HuH-7 (cell line): ENCODE results near the gene SYT3.

Experiments used
- DNase-seq: peaks from one replicate; pipeline ENCODE4 v3.0.0; 2011; ENCODE audit warnings: low spot score

The SYT3 gene

DNA sequence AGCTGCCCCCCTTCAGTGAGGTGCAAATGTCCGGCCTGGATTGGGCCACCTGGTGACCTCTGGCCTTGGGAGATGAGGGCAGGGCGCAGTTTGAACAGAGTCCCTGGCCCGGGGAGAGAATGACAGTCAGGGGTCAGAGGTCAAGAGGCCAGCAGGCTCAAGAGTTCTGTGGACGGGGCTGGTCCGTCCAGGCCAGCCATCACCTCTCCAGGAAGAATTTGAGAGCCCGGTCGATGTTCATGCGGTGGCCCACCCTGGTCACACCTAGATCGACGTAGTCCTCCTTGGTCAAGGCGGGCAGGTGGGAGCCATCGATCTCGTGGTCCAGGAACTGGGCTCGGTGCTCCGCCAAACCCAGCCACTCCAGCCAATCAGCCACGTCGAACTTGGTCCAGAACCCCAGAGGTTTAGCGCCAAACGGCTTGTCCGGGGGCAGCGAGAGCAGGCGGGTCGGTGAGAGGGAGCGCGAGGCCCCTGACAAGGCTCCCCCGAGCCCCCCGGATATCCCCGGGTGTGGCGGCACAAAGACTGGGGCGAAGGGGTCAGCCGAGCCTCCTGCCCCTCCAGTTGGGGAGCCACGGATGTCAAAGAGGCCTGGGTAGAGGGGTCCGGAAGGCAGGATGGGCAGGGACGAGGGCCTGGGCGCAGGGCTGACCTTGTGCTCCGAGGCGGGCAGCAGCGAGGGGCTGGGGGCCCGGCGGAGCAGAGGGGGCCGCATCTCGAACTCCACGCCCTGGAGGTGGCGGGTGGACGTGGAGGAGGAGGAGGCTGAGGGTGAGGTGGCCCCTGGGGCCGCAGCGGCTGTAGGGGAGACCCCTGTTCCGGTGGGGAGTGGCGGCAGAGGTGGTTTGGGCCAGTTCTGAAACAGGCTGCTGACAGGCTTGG, 22.3 kb upstream of the SYT3 start:
- no peak for DNase-seq

DNA sequence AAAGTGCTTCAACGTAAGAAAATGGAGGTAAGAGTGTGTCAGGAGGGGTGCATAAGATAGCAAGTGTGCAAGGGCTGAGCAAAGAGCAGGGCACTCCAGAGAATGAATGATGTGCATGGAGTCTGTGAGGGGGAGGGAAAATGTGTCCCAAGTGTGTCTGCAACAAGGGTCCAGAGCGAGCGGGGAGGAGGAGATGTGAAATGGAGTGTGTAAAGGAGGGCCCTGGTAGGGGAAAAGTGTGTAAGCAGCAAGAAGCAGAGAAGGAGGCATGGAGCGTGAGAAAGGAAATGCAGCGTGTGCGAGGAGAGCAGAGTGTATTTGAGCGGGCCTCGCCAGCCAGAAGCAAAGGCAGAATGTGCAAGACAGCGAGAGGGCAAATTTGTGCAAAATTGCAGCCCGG, 21.3 kb upstream of the SYT3 start:
- DNase-seq = no peak

DNA sequence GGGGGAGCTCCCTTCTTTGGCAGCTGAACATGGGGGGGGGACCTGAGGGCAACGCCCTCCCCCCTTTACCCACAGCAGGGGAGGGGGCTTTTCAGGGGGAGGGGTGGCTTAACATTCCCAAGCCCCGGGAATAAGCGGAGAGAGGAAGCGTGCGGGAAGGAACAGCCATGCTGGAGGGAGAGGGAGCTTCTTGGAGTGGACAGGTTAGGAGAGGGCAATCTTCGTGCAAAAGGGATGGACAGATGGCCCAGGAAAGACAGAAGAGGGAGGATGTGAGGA, 20.3 kb upstream of the SYT3 start:
- no peak for DNase-seq

DNA sequence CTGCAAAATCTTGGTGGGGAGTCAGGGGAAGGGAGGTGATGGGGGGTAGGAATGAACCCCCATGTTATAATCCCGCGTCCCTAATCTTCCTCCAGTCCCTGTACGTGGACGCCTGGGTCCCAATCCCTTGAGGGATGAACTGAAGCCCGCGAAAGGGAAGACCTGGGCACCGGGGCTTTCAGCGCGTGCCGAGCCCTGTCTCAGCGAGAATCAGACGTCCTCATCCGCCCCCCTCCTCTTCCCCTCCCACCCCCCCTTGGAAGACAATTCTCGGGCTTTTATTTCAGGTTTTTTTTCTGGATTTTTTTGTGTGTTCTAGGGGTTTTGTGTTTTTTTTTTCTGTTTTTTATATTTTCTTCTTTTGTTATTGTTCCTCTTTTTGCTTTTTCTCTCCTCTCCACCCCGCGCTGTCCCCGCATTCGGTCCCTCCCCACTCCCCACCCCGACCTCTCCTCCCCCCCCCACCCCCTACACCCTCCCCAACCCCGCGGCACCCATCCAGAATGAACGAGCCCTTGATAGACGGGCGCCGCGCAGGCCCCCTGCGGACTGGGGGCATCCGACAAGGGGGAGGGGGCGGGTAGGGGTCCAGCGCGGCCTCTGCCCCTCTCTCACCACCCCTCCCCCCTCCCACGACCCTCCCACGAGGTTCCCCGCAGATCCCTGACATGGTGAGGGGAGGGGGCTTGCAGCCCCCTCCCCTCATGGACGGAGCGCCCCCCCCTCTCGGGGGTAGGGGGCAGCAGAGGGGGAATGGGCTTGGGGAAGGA, 19.8 kb upstream of the SYT3 start:
- no peak for DNase-seq

DNA sequence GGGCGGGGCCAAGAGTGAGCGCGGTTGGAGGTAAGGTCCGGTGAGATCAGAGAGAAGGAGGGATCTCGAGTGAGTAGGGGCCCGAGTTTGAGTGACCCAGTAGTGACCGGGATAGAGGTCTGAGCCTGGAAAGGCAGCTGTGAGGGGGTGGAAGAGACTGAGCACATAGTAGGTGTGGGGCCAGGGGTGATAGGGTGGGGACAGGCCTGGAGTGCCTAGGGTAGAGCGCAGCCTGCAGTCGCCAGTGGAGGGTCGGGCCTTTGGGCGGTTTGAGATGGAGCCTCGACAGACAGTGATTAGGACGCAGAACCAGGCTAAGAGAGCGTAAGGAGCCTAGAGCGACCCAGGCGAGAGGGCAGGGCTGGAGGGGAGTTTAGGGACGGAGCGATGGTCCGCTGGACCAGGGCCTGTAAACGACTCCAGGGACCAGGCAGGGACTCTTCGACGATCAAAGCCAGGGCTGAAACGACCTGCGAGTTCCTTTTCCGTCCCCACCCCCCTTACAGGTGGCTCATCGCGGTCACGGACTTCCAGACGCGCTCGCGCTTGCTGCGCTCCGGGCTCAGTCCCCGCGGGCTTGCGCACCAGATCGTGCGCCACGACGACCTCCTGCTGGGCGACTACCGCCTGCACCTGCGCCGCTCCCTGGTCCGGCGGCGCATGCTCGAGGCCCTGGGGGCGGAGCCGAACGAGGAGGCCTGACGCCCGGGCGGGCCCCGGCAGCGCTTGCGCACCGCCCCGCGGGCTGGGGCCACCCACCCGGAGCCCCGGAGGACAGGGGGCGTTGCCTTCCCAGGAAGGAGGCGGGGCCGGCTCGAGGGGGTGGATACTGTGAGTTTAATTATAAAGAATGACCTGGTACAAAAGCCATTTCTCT, 19.0 kb upstream of the SYT3 start:
- no peak for DNase-seq

DNA sequence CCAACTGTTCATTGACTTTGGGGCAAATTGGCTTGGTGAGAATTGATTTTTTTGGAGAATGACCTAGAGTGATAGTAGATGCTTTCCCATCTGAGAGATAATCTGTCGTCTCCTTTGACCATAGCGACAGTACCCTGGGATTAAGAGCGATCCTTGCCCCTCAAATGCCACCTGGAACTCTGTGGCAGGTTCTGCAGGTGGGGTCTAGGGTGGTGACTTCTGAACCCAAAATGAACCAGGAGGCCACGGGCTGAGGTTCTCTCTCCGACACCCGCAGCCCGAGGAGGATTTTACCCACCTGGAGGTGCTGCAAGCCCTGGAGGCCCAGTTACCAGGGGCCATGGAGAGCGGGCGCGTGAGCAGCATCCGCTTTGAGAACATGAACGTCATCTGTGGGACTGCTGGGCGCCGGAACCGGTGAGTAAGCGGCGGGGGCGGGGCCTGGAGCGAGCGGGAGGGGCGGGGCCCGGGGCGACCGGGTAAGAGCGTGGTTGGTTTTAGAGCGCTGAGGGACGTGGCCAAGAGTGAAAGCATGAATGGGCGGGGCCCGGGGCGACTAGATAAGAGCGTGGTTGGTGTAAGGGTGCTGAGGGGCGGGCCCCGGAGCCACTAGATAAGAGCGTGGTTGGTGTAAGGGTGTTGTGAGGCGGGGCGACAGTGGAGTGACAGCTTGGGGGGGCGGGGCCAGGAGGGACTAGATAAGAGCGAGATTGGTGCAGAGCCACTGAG, 18.2 kb upstream of the SYT3 start:
- DNase-seq = no peak

DNA sequence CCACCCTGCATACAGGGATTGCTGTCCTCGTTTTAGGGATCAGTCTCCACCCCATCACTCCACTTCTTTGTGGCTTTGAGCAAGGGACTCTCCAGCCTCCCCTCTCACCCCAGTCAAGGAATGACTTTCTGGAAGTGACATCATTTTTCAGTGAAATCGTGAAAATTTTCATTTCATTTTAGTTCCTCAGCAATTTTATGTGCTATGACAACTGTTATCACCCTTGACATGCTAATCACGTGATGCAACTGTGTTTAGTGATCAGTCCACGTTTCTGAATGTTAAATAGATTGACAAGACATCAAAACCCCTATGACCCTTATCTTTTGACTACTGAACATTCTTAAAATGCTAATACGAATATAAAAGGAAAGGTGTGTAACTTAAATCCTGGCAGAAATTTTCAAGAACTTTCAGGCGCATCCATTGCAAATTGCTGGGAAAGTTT, 17.6 kb upstream of the SYT3 start:
- DNase-seq = no peak

DNA sequence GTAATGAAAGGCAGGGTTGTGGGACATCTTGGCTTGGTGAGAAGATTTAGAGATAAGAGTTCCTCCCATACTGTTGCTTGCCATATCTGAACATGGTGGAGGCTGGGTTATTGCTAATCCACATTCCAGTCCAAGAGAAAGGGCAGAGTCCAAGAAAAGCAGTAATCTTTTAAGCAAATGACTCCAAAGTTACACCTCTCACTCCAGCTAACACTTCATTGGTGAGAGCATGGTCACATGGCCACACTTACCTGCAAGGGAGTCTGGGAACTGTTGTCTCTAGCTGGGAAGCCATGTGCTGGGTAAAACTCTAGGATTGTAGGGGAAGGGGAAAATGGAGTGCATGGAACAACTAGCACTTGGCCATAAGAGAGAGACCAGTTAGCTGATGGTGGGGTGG, 15.2 kb upstream of the SYT3 start:
- DNase-seq = no peak

DNA sequence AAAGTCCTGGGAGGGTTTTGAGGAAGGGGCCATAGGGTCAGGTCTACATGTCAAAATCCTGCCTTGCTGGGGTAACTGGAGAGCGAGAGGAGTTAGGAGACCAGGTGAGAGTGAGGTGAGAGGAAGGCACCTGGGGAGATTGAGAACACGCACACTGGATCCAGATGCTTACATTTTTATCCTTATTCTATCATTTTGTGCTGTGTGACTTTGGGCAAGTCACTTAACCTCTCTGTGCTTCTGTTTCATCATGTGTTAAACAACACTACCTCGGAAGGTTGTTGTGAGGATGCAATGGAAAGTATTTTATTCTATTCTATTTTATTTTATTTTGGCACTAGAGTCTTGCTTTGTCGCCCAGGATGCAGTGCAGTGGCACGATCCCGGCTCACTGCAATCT, 13.0 kb upstream of the SYT3 start:
- no peak for DNase-seq

DNA sequence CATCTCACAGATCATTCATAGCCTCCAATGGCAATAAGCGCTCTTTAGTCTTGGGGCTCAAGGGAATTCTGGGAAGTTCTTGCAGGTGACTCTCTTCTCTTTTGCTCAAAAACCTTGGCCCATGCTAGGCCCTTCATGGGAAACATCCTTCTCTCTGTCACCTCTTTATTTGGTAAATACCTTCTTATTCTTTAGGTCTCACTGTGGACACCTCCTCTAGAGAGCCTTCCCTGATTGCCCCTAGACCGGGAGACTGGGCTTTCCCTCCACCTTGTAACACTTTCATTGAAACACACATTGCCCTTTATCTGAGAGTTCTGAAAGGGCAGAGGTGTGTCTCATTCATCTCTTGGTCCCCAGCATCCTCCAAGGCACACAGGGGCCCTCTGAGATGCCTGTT, 11.5 kb upstream of the SYT3 start:
- no peak for DNase-seq

DNA sequence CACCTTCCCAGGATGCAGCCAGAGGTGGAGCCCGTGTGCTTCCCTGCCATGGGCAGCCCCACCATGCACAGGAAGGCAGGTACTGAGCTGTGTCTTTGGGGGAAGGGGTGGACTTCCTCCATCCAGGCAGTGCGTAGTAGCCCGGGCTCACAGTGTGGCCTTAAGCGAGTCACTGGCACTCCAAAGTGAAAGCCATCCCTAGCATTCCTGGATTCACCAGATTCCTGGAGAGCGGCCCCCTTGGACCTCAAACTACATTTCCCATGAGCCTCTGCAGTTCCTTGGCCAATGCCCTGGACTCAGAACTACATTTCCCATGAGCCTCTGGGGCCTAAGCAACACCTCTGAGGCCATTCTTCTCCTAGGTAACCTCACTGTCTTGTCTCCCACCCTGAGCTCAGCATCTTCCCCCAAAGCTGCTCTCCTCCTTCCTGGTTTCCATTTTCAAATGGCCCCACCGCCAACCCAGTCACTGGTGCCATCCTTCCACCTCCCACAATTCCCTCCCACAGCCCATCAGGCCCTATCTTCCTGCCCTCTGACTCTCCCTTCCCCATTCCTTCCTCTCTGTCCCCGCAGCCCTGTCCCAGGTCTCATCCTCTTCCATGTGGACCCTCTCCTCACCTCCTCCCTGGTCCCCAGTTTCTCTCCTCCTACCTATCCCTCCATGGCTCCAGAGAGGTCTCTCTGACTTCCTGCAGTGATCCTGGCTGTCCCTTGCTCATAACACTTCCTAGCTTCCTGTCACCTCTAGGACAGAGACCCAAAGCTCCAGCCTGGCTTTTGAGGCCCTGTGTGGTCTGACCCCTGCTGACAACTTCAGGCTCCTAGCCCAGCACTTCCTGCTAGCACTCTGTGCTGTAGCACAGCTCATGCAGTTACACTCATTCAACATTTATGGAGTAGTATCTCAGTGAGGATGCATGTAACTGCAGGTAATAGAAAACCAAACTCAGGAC, 10.0 kb upstream of the SYT3 start, which contains the start of gene C19orf81:
C19orf81 (plus strand) TSS at position 13 of the 959 bp plus-strand sequence; CDS start at position 13, 0 bp downstream.
- DNase-seq = no peak

DNA sequence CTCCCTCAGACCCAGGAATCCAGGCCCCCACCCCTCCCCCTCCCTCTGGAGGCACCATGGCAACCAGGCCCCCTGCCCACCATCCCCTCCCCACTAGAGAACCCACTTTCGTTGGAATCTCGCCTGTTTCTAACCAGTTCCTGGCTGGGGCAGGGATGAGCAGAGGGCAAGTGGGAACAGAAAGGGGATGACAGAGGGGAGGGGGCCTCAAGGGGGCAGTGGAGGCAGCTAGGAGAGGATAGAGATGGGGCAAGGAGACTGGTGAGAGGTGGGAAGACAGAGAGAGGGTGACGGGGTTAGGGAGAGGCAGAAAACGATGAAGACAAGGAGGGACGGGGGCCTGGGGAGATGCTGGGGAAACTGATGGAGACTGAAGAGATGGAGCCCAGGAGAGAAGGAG, 9.0 kb upstream of the SYT3 start:
- no peak for DNase-seq

DNA sequence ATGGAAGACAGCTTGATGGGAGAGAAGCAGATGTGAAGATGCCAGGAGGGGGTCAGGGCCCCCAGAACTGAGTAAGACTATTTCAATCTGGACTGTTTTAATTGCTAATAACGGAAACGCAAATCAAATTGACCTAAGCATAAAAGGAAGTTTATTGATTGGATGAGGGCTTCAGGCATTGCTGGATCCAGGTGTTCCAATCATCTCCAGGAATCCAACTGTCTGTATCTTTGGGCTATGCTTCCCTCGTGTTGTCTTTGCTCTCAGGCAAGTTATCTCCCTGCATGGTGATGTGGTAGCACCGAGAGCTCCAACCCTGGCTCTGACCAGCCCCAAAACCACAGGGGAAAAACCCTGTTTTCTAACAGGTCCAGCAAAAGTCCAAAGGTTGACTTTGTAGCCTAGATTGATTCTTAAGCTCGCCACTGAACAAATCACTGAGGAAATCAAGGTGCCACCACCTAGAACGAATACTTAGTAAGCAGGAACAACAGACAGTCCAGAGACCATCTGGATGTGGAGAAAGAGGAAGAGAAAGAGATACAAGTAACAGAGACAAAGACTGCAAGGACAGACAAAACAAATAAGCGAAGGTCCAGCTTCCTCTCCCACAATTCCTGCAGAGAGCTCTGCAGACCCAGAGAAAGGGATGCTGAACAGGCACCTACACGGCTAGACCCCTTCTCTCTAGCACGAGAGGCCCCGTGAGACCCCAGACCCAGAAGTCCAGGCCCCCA, 8.4 kb upstream of the SYT3 start:
- no peak for DNase-seq

DNA sequence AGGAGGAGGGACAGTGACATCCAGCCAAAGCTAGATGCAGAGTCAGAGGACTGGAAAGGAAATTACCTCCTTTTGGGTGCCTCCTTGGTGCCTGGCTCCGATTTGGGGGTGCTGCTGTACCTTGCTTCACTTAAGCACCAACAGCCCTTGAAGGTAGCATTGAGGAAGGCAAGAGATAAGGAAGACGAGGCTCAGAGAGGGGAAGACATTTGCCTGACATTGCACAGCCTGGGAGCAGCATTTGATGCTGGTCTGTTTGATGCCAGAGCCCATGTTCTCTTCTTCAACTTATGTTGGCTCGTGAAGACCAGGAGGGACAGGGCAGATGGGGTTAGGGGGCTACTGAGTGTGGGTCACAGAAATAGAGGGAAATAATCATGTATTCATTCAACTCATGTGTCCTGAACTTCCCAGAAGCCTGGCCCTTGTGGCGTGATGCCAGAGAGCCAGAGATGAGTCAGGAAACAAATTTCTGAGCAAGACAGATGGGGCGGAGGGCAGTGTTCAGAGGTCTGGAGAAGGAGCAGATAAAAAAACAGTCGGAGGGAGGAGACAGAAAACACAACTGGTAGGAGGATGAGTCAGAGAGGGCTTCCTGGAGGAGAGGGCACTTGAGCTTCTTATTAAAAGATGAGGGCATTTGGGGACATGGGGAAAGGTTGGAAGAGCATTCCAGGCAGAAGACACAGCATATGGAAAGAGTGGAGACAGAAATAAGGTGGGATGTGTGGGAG, 6.6 kb upstream of the SYT3 start:
- no peak for DNase-seq

DNA sequence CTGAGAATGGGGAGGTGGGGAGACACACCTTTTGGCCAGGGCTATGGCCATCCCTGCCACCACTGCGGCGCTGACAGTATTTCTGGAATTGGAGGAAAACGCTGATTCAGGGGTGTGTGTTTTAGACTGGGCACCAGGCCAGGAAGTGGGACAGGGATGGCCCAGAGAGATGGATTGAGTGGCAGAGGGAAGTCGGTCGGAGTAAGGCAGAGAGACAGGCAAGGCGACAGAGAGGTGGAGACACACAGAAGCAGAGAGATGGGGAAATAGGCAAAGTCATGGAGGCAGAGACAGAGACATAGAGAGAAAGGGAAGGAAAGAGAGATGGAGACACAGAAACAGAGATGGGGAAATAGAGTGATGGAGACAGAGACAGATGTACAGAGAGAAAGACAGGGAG, 5.4 kb upstream of the SYT3 start:
- DNase-seq = no peak

DNA sequence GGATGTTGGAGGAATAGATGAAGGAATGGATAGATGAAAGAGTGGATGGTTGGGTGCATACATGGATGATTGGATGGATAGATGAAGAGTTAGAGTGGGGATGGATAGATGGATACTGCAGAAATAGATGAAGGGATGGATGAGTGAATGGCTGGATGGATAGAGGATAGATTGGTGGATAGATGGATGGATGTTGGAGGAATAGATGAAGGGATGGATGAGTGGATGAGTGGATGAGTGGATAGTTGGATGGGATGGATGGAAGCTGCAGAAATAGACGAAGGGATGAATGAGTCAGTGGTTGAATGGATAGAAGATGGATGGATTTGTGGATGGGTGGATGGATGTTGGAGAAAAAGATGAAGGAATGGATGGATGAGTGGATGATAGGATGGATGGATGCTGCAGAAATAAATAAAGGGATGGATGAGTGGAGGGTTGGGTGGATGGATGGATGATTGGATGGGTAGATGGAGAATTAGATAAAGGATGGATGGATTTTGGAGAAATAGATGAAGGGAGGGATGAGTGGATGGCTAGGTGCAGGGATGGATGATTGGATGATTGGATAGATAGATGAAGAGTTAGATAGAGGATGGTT, 4.7 kb upstream of the SYT3 start:
- DNase-seq = no peak

DNA sequence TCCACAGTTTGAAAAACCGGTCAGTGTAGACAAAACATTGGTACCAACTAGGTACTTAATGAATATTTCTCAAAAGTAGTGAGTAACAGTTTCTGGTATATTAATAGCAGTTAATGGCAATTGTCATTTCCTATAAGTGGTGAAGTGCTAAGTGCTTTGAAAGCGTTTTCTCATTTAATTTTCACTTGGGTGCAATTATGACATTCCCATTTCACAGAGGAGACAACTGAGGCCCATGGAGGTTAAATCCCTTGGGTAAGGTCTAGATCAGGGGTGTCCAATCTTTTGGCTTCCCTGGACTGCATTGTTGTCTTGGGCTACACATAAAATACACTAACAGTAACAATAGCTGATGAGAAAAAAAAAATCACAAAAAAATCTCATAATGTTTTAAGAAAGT, 687 bp upstream of the SYT3 start:
- no peak for DNase-seq

DNA sequence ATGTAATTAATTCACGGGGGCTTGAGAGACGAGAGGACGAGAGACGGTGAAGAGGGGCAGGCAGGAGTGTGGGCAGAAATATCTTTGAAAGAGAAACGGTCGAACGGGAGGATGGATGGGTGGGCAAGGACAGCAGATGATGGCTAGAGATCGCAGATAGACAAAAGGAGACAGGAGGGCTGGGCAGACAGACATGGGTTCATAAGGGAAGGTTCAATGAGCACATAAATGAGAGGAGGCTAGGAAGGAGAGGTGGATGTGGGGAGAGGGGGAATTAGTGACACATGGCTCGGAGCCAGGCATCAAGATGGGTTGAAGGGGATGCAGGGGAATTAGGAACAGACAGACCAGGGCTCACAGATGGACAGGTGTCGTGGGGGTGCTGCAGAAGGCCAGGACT, 1.1 kb downstream of the SYT3 start:
- no peak for DNase-seq
